Measurements from ENCODE around the gene RBMY1A1. TPM values are rescaled to one million over a fixed set of nuclear protein-coding genes. Genes with fewer than 3 reads are reported as not detected.
"Not testable (repeated sequence)": the region's sequence is repeated elsewhere in the genome, so short reads cannot be mapped to it uniquely, and the experiment has no call there.

The RBMY1A1 gene
- not detected in 2 replicates for total RNA-seq

- H3K27me3 Mint-ChIP-seq (ENCODE audit: low read depth); H3K4me1 Mint-ChIP-seq (ENCODE audit: low read depth); H3K36me3 Mint-ChIP-seq (ENCODE audit: low read depth); H3K4me3 Mint-ChIP-seq (ENCODE audit: low read depth); H3K27ac Mint-ChIP-seq; H3K9me3 Mint-ChIP-seq; intact Hi-C loops (cut with micrococcal nuclease); DNase-seq (ENCODE audit: low spot score): not testable (repeated sequence)
These were observed at the start of gene RBMY1A1 for GRCh38 chrY:21534579-21534978. RBMY1A1 (plus strand) TSS chrY:21534879; CDS start chrY:21536892, 2,013 bp downstream.

- H3K9me3 Mint-ChIP-seq; H3K27me3 Mint-ChIP-seq (ENCODE audit: low read depth); H3K4me1 Mint-ChIP-seq (ENCODE audit: low read depth); H3K27ac Mint-ChIP-seq; H3K36me3 Mint-ChIP-seq (ENCODE audit: low read depth); H3K4me3 Mint-ChIP-seq (ENCODE audit: low read depth); DNase-seq (ENCODE audit: low spot score); intact Hi-C loops (cut with micrococcal nuclease): not testable (repeated sequence)
These were observed 23.6 kb upstream of the RBMY1A1 start, which contains the start of gene RBMY1B for GRCh38 chrY:21511038-21511437. RBMY1B (plus strand) TSS chrY:21511338; CDS start chrY:21513351, 2,013 bp downstream.

- H3K36me3 Mint-ChIP-seq (ENCODE audit: low read depth); H3K4me1 Mint-ChIP-seq (ENCODE audit: low read depth); intact Hi-C loops (cut with micrococcal nuclease); H3K9me3 Mint-ChIP-seq; H3K27me3 Mint-ChIP-seq (ENCODE audit: low read depth); H3K4me3 Mint-ChIP-seq (ENCODE audit: low read depth); H3K27ac Mint-ChIP-seq; DNase-seq (ENCODE audit: low spot score): not testable (repeated sequence)
These were observed 24.8 kb downstream of the RBMY1A1 start for GRCh38 chrY:21559316-21559984.

- Mint-ChIP-seq H3K27ac (no peak overlapping the region), H3K4me3 (ENCODE audit: low read depth) (no peak overlapping the region), H3K36me3 (ENCODE audit: low read depth) (no peaks in the 10 kb centered on the region), H3K9me3 (no peaks in the 10 kb centered on the region), H3K27me3 (ENCODE audit: low read depth) (no peaks in the 10 kb centered on the region), H3K4me1 (ENCODE audit: low read depth) (peaks cover 3% of the 10 kb centered on the region)
- no peak for DNase-seq (ENCODE audit: low spot score)
- intact Hi-C loops (cut with micrococcal nuclease), result no loop called here
These were observed 50.8 kb downstream of the RBMY1A1 start for GRCh38 chrY:21585449-21585848.

- intact Hi-C loops (cut with micrococcal nuclease); H3K36me3 Mint-ChIP-seq (ENCODE audit: low read depth); H3K4me1 Mint-ChIP-seq (ENCODE audit: low read depth); H3K27ac Mint-ChIP-seq; DNase-seq (ENCODE audit: low spot score); H3K27me3 Mint-ChIP-seq (ENCODE audit: low read depth); H3K9me3 Mint-ChIP-seq; H3K4me3 Mint-ChIP-seq (ENCODE audit: low read depth): not testable (repeated sequence)
These were observed 51.8 kb downstream of the RBMY1A1 start for GRCh38 chrY:21586454-21586853.

GRCh38 chrY:21592059-21592458 is 57.4 kb downstream of the RBMY1A1 start:
- no peak for DNase-seq (ENCODE audit: low spot score)
- no peaks in the 10 kb centered on the region for H3K27me3 Mint-ChIP-seq (ENCODE audit: low read depth)
- H3K4me3 Mint-ChIP-seq (ENCODE audit: low read depth), result no peak overlapping the region
- H3K9me3 Mint-ChIP-seq, result no peaks in the 10 kb centered on the region
- H3K36me3 Mint-ChIP-seq (ENCODE audit: low read depth), result no peaks in the 10 kb centered on the region
- H3K27ac Mint-ChIP-seq, result no peak overlapping the region
- no peaks in the 10 kb centered on the region for H3K4me1 Mint-ChIP-seq (ENCODE audit: low read depth)
- intact Hi-C loops (cut with micrococcal nuclease), result no loop called here

GRCh38 chrY:21596287-21596686 is 61.6 kb downstream of the RBMY1A1 start:
- H3K4me1 Mint-ChIP-seq (ENCODE audit: low read depth); H3K27me3 Mint-ChIP-seq (ENCODE audit: low read depth); intact Hi-C loops (cut with micrococcal nuclease); H3K27ac Mint-ChIP-seq; DNase-seq (ENCODE audit: low spot score); H3K9me3 Mint-ChIP-seq; H3K4me3 Mint-ChIP-seq (ENCODE audit: low read depth); H3K36me3 Mint-ChIP-seq (ENCODE audit: low read depth): not testable (repeated sequence)

Other genes with a start within 250 kb of the RBMY1A1 start
- gene RBMY1B, start 23.5 kb upstream of the RBMY1A1 start, total RNA-seq, result not detected in 2 replicates

Measured in activated T-helper 2 cell treated with anti-CD3 and anti-CD28 coated beads, Interferon-gamma antibody, Interleukin-2, Interleukin-4, amounts not matched to agents 10 μg/mL and 5 μg/mL and 100 μg/mL, durations not matched to agents 14 hours and 24 hours and 36 hours (primary cell).